ENCODE results near the gene CRY1.
"Not testable (repeated sequence)": the region's sequence is repeated elsewhere in the genome, so short reads cannot be mapped to it uniquely, and the experiment has no call there.

GRCh38 chr12:107026356-107026755, 67.0 kb downstream of the CRY1 start:
- not testable (repeated sequence) for TF ChIP-seq EZH2phosphoT487 (IDR thresholded peaks at IDR 0.05; ENCODE audit: borderline replicate concordance); CTCF (conservative IDR thresholded peaks at IDR 0.05; ENCODE audit: low read length)
